ENCODE data around the gene STYX.

STYX gene

DNA sequence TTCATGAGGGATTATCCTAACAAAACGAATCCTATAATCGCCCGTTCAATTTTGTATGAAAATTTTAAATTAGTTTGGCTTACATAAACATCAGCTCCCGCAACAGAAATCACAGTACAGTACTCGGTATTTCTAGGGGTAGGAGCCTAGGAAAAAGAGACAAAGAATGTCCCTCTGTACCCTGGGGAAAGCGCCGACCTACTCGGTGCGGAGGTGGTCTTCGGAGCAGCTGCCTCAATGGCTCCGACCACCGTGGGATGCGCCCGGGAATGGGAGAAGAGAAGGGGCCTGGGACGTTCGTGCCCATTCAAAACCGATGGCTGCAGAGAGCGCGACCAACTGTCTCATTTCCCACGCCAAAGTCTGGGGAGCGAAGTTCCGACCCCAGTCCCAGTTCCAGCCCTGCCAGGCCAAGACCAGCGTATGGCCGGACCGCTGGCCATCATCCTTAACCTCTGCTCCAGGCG, 60.8 kb downstream of the STYX start:
- no peak for DNase-seq

DNA sequence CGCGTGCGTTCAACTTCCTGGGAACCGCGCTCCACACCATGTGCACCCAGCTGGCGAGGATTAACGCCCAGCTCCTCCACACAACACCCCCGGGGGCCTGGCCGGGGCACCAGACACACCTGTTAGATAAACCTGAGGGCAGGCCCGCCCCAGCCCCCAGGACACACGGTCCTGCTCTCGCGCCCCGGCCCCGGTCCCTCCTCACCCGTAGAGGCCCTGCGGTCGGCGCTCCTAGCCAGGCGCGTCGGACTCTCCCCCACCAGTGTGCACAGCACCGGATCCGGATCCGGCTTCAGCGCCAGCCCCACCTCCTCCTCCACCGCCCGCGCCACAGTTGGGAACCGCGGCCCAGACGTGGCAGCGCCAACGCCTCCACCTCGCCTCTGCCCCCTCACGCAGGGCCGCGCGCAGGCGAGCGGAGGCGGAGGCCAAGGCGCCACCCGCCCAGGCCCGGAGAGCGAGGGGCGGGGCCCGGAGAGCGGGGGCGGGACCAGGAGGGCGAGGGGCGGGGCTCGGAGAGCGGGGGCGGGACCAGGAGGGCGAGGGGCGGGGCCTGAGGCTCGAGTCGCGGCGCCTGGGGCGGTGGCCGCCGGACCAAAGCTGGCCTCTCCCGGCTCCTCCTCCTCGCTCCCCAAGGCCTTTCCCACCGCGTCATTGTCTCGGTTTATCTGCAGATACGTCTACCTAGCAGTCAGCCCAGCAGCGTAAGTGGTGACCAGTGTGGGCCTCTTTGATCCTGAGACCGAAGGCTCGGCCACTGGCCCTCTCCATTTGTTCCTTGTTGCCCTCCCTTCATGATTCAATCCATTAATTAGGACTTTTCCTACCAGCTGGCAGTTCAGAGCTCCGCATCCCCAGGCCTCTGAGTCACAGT, 61.5 kb downstream of the STYX start, which contains the start of gene GNPNAT1:
GNPNAT1 (minus strand) TSS at position 385 of the 874 bp plus-strand sequence. CDS start 6,957 bp downstream, outside the sequence.
- DNase-seq: peak; percentile 75 to 79

DNA sequence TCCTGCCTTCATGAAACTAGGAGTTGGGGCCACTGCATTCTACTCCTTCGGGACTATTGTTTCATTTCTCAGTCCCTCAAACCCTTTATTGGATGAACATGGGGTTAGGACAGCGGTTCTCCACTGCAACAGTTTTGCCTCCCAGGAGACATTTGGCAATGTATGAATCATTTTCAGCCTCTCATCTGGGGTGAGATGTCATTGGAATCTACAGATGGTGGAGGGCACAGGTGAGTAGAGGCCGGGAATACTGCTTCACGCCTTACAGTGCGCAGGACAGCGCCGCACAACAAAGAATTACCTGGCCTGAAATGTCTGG, 62.1 kb downstream of the STYX start:
- DNase-seq: peak in 1 of 2 donors; percentile 6

- DNase-seq: no peak
Observed at GRCh38 chr14:52793061-52793460, 63.1 kb downstream of the STYX start.

GRCh38 chr14:52797653-52798052, 67.7 kb downstream of the STYX start:
- no peak for DNase-seq

GRCh38 chr14:52798826-52799225, 68.9 kb downstream of the STYX start:
- no peak for DNase-seq

- DNase-seq: peak; percentile 10 to 34
Observed at GRCh38 chr14:52801014-52801712, 71.2 kb downstream of the STYX start.

- DNase-seq: no peak
Observed at GRCh38 chr14:52802597-52802996, 72.6 kb downstream of the STYX start.

DNA sequence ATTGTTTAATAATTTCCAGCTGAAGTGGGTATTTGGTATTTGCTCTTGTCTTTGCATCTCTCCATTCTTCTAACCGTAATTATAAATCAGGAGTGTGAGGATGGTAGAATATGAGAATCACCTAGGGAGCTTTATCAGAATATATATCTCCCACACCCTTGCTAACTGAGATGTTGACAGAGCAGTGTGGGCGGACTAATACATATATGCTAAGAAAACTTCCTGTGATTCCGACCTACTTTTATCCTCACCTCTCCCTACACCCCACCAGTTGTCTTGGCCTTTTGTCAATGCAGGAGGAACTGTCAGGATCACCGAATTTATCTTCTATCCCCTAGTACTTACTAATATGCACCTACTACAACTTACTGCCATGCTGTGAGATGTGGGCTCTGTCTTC, 76.1 kb downstream of the STYX start:
- no peak for DNase-seq

DNA sequence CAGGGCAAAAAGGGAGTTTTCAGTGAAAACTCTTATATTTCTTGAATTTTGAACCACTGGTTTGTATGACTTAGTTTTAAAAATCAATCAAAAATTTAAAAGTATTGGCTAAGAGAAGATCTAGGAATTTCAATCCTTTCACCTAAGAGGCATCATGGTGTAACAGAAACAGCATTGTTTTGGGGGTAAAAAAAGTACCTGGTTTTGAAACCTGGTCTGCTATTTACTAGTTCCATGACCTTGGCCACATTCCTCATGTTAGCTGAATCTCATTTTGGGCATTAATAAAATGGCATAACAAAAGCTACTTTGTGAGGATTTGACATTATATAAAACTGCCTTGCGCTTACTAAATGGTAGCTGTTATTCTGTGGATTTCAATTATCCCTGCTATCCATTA, 78.1 kb downstream of the STYX start:
- DNase-seq: no peak

DNA sequence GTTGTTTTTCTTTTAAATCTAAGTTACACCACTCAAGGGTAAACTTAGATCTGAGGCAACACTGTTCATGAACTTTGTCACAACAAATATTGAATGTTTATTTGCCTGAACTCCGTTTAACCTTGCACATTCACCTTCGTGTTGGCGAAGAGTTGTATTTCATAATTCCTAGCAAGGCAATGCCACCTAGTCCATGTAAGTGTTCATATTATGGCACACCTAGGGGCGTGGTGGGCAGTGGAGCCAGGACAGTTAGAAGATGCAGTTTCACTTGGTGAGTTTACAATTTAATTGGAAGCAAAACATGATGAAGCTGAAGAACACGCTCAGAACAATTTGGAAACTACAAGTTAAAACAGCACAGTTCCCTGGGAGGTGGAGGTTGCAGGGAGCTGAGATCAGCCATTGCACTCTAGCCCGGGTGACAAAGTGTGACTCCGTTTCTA, 91.9 kb downstream of the STYX start:
- DNase-seq: no peak

DNA sequence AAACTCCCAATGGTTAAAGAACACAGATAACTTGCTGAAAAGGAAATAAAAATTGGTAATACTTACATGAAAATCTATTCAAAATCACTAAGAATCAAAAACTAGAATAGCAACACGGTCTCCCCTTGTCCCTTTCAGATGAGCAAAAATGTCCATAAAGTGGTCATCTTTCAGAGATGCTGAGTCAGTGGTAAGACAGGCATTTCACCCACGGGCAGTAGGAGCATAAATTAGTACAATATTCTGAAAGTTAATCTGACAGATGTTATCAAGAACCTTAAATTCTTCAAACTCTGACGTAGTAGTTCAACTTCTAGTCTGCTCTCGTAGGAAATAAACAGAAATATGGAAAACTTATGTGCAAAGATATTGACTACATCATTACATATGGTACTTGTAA, 94.5 kb downstream of the STYX start:
- DNase-seq: no peak
